Measurements from ENCODE around the gene MYO19. TPM values are rescaled to one million over a fixed set of nuclear protein-coding genes. Genes with fewer than 3 reads are reported as not detected.
"Not testable (repeated sequence)": the region's sequence is repeated elsewhere in the genome, so short reads cannot be mapped to it uniquely, and the experiment has no call there.

The MYO19 gene
- total RNA-seq, 1 experiment from 2014 or later: 146 TPM

- no peaks in the 10 kb centered on the region for H3K27me3 ChIP-seq (ENCODE audit: control insufficient read depth, insufficient read depth, low read length)
- peak; percentile 9 for DNase-seq
- H3K36me3 ChIP-seq (replicated peaks; ENCODE audit: control insufficient read depth, insufficient read depth, low read length): peaks cover 48% of the 10 kb centered on the region
- no peak overlapping the region for H3K4me3 ChIP-seq (ENCODE audit: insufficient read depth, low read depth, low read length)
Observed at GRCh38 chr17:36498560-36499300, 35.9 kb downstream of the MYO19 start.

GRCh38 chr17:36498155-36498554 is 36.5 kb downstream of the MYO19 start:
- Histone ChIP-seq H3K27me3 (ENCODE audit: control insufficient read depth, insufficient read depth, low read length) (no peaks in the 10 kb centered on the region), H3K36me3 (replicated peaks; ENCODE audit: control insufficient read depth, insufficient read depth, low read length) (peaks cover 46% of the 10 kb centered on the region), H3K4me3 (ENCODE audit: insufficient read depth, low read depth, low read length) (no peak overlapping the region)
- peak; percentile 13 for DNase-seq

- H3K27me3 ChIP-seq (ENCODE audit: control insufficient read depth, insufficient read depth, low read length): no peaks in the 10 kb centered on the region
- no peak overlapping the region for H3K4me3 ChIP-seq (ENCODE audit: insufficient read depth, low read depth, low read length)
- H3K36me3 ChIP-seq (replicated peaks; ENCODE audit: control insufficient read depth, insufficient read depth, low read length): peaks cover 48% of the 10 kb centered on the region
- DNase-seq: peak; percentile 19
Observed at GRCh38 chr17:36496018-36496789, 38.5 kb downstream of the MYO19 start.

DNA sequence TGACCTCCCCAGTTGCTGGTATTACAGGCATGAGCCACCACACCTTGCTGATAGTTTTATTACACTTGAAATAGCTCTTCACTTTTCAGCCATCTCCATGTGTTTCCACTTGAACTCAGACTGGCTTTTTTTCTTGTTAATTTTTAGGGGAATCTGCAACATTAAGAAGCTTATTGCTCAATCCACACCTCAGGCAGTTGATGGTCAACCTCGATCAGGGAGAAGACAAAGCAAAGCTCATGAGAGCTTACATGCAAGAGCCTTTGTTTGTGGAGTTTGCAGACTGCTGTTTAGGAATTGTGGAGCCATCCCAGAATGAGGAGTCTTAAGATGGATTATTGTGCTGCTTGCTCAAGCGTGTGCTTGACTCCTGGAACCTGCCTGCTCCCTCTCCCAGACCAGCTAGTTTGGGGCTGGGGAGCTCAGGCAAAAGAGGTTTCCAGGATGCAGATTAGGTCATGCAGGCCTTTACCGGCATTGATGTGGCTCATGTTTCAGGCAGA is 39.5 kb downstream of the MYO19 start:
- H3K27me3 ChIP-seq (ENCODE audit: control insufficient read depth, insufficient read depth, low read length): no peaks in the 10 kb centered on the region
- DNase-seq: no peak
- H3K4me3 ChIP-seq (ENCODE audit: insufficient read depth, low read depth, low read length): no peak overlapping the region
- H3K36me3 ChIP-seq (replicated peaks; ENCODE audit: control insufficient read depth, insufficient read depth, low read length): peaks cover 40% of the 10 kb centered on the region

GRCh38 chr17:36494674-36495073 is 40.0 kb downstream of the MYO19 start:
- H3K27me3 ChIP-seq (ENCODE audit: control insufficient read depth, insufficient read depth, low read length): no peaks in the 10 kb centered on the region
- DNase-seq: no peak
- H3K4me3 ChIP-seq (ENCODE audit: insufficient read depth, low read depth, low read length): no peak overlapping the region
- H3K36me3 ChIP-seq (replicated peaks; ENCODE audit: control insufficient read depth, insufficient read depth, low read length): peaks cover 39% of the 10 kb centered on the region

DNA sequence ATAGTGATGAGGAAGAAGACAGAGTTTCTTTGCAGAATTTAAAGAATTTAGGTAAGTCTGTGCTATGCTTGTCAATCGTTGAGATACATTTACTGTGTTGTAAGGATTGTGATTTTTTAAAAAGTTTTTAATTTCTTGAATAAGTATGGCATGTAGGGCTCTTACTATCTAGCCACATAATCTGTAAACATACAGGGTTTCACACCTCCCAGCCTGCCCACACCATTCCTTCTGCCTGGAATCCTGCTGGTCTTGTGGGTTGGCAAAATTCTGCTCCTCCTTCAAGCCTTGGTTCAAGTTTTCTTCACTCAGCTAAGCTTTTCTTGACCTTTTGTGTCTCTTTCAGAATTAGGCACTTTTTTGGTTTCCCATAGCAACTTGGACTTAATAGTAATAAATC is 40.7 kb downstream of the MYO19 start:
- no peak for DNase-seq
- Histone ChIP-seq H3K36me3 (replicated peaks; ENCODE audit: control insufficient read depth, insufficient read depth, low read length) (peaks cover 39% of the 10 kb centered on the region), H3K27me3 (ENCODE audit: control insufficient read depth, insufficient read depth, low read length) (no peaks in the 10 kb centered on the region), H3K4me3 (ENCODE audit: insufficient read depth, low read depth, low read length) (no peak overlapping the region)

DNA sequence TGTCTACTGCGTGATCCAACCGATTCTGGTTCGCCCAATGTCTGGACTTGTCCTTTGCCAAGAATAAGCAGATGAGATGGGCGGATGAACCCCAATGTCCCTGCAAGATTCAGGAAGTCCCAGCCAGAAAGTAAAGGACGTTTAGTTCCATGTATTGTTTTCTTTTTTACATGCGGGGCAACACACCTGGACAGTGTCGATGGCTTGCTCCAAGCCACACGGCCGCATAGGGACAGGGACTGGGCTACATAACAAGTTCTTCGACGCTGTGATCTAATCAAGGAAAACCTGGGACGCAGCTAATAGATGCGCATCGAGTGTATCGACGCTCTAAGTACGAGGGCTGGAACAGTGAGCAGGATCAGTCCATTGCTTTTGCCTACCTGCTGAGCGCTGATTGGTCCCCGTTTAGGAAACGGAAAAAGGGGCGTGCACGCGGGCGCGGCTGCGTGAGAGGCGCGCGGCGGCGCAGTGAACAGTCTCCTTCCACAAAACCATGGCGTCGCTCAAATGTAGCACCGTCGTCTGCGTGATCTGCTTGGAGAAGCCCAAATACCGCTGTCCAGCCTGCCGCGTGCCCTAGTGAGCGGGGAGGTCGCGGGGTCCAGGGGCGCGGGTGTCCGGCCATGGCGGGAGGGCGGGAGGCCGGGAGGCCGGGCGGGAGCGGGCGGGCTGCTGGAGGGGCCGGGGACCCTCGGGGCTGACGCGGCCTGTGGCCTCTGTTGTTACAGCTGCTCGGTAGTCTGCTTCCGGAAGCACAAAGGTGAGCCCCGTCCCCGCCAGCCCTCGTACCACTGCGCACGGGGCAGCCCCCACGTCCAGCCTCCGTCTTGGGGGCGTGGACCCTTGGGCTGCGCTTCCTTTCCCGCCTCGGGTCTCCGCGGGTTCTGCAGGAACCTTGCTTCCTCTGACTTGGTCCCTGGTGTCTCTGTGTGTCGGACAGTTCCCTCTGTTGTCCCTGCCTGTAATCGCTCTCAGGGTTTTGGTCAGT is 48.2 kb downstream of the MYO19 start, which contains the start of gene ZNHIT3:
Gene ZNHIT3 (plus strand): TSS at position 478 of the 991 bp plus-strand sequence. CDS start 19 bp downstream, at position 497.
- H3K36me3 ChIP-seq (replicated peaks; ENCODE audit: control insufficient read depth, insufficient read depth, low read length): no peaks in the 10 kb centered on the region; the same call in 1 of the 2 replicates
- peaks cover 21% of the 10 kb centered on the region for H3K27me3 ChIP-seq (ENCODE audit: control insufficient read depth, insufficient read depth, low read length)
- H3K4me3 ChIP-seq (ENCODE audit: insufficient read depth, low read depth, low read length): peak within 1 kb of the TSS; percentile 69

DNA sequence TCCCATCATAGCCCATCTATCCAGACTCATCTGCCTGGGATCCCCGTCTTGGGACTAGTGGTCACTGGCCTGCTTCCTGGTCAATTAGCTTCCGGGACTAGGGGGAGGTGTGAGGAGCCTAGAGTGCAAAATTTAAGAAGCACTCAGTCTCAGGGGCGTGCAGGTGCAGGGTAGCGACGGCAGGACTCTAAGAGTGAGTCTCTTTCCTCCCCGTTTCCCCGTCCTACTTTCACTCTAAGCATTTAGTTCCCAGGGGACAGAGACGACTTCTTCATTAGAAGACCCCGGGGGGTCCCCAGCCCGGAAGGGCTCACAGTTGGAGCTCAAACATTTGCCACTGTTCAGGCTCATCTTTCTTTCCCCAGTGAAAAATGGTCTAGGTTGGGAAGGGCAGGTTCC is 48.9 kb downstream of the MYO19 start:
- H3K36me3 ChIP-seq (replicated peaks; ENCODE audit: control insufficient read depth, insufficient read depth, low read length): no peaks in the 10 kb centered on the region; the same call in 1 of the 2 replicates
- H3K27me3 ChIP-seq (ENCODE audit: control insufficient read depth, insufficient read depth, low read length): peaks cover 21% of the 10 kb centered on the region
- peak overlapping the region; percentile 69 for H3K4me3 ChIP-seq (ENCODE audit: insufficient read depth, low read depth, low read length)
- peak; percentile 60 for DNase-seq

More for the DNA sequence above, 48.2 kb downstream of the MYO19 start, which contains the start of gene ZNHIT3:
- DNase-seq: peak; percentile 95

GRCh38 chr17:36485027-36485426 is 49.6 kb downstream of the MYO19 start:
- no peak for DNase-seq
- Histone ChIP-seq H3K4me3 (ENCODE audit: insufficient read depth, low read depth, low read length) (no peak overlapping the region), H3K27me3 (ENCODE audit: control insufficient read depth, insufficient read depth, low read length) (peaks cover 21% of the 10 kb centered on the region), H3K36me3 (replicated peaks; ENCODE audit: control insufficient read depth, insufficient read depth, low read length) (no peaks in the 10 kb centered on the region; the same call in 1 of the 2 replicates)

- not testable (repeated sequence) for DNase-seq; H3K4me3 ChIP-seq (ENCODE audit: insufficient read depth, low read depth, low read length); H3K36me3 ChIP-seq (replicated peaks; ENCODE audit: control insufficient read depth, insufficient read depth, low read length)
- H3K27me3 ChIP-seq (ENCODE audit: control insufficient read depth, insufficient read depth, low read length): peaks cover 21% of the 10 kb centered on the region
Observed at GRCh38 chr17:36484021-36484420, 50.6 kb downstream of the MYO19 start.

GRCh38 chr17:36482611-36483504 is 51.8 kb downstream of the MYO19 start:
- peak; percentile 98 for DNase-seq
- no peaks in the 10 kb centered on the region for H3K36me3 ChIP-seq (replicated peaks; ENCODE audit: control insufficient read depth, insufficient read depth, low read length)
- peaks cover 21% of the 10 kb centered on the region for H3K27me3 ChIP-seq (ENCODE audit: control insufficient read depth, insufficient read depth, low read length)
- H3K4me3 ChIP-seq (ENCODE audit: insufficient read depth, low read depth, low read length): peak overlapping the region; percentile 28

DNA sequence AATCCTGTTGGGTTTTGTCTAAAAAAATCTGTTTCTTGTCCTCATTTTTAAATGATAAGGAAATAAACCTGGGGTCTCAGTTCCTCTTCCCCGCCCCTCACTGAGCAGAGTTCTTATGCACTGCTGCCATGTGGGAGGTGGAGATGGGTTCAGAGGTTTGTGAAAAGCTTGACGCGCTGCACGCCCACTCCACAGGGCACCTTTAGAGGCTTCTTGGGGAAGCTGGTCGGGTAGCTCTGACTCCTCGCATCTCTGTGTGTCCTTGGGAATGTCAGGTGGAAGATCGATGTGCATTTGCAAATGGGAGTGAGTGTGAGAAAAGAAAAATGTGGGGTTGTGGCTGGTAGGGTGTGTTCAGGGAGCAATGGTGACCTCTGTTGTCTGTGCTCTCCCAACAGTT is 52.8 kb downstream of the MYO19 start:
- H3K27me3 ChIP-seq (ENCODE audit: control insufficient read depth, insufficient read depth, low read length): peaks cover 21% of the 10 kb centered on the region
- no peak overlapping the region for H3K4me3 ChIP-seq (ENCODE audit: insufficient read depth, low read depth, low read length)
- H3K36me3 ChIP-seq (replicated peaks; ENCODE audit: control insufficient read depth, insufficient read depth, low read length): no peaks in the 10 kb centered on the region
- DNase-seq: peak; percentile 26

DNA sequence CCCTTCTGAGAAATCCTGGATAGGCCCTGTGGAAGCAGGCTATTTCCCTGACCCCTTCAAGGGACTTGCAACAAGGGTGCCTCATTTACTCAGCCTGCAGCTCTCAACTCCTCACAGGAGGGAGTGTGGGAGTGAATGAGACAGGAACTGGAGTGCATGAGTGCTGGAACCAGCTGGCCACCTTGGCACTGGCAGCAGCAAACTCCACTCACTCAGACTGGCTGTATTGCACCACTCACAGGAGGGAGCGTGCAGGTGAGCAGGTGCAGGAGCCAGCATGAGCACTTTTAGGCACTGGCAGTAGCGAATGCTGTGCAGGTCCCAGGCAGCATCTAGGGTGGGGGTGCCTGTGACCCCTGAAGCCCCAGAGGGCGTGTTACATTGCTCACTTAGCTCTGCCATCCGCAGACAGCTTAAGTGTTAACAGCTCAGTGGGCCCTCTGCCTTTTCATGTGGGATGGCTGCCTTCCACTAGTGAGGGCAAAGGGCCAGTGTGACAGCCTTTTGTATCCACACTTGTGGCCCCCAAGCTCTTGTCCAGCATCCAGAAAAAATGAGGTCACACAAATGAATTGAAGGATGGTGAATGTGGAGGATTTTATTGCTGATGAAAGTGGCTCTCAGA is 59.2 kb downstream of the MYO19 start:
- Histone ChIP-seq H3K27me3 (ENCODE audit: control insufficient read depth, insufficient read depth, low read length) (no peaks in the 10 kb centered on the region), H3K36me3 (replicated peaks; ENCODE audit: control insufficient read depth, insufficient read depth, low read length) (no peaks in the 10 kb centered on the region), H3K4me3 (ENCODE audit: insufficient read depth, low read depth, low read length) (no peak overlapping the region)
- DNase-seq: no peak

All from H7 (cell line).